GM12878 (cell line): Measurements from ENCODE around the gene ADAT3. TPM values are rescaled to one million over a fixed set of nuclear protein-coding genes. Genes with fewer than 3 reads are reported as not detected.

ENCODE experiments used
- ATAC-seq: fragments of 200-7000 bp; cut with Tn5 transposase; 3 replicates; pipeline ENCODE4 v1.9.1; 2020; ENCODE audit warnings: mild to moderate bottlenecking, moderate library complexity
- BruUV-seq: library from RNA; stranded (reverse); fragments of 400-500 nt; replicated peaks from 2 replicates; lab custom pipeline; 2021; lab: Mats Ljungman, UMichigan
- CTCF ChIA-PET: fragments of 300-600 bp; sonication (Branson Sonifier 250); formaldehyde crosslinking; extraction: SDS; loops from one replicate; lab custom pipeline; 2021; ENCODE audit warnings: inconsistent platforms; lab: Yijun Ruan, JAX
- POLR2A ChIA-PET: fragments of 350-600 bp; formaldehyde crosslinking; extraction: SDS; loops from one replicate; lab custom pipeline; 2021; ENCODE audit warnings: inconsistent platforms; lab: Charles Lee
- RAD21 ChIA-PET: fragments of 300-600 bp; sonication (Branson Sonifier 250); formaldehyde crosslinking; loops from one replicate; lab custom pipeline; 2023; ENCODE audit warnings: antibody characterized with exemption; ENCODE audit not compliant: unreplicated experiment; lab: Charles Lee
- SMC1A ChIA-PET: fragments of 300-600 bp; sonication (Branson Sonifier 250); formaldehyde crosslinking; loops from one replicate; lab custom pipeline; 2023; ENCODE audit not compliant: unreplicated experiment, uncharacterized antibody; lab: Charles Lee
- DNase-seq: peaks from one replicate; pipeline ENCODE4 v3.0.0-alpha.2; 2011; ENCODE audit warnings: low read depth, low spot score
- FAIRE-seq: peaks from 3 replicates; lab custom pipeline; 2011; peaks lifted over from hg19 to GRCh38; lab: Jason Lieb, UNC
- H2AFZ ChIP-seq: 2 replicates; pipeline ENCODE4 v1.6.0; 2011; ENCODE audit warnings: low read depth, low read length, control low read depth; ENCODE audit not compliant: control insufficient read depth
- H3K27ac ChIP-seq: 2 replicates; pipeline ENCODE4 v1.5.1; 2011; ENCODE audit warnings: control low read depth; ENCODE audit not compliant: control insufficient read depth, insufficient read depth
- H3K27me3 ChIP-seq, 2 experiments: replicated peaks in 1 of 2; 2 replicates each; pipeline versions ENCODE4 v1.6.0 to v1.6.1; 2011; ENCODE audit warnings: low read length in 1 of 2; ENCODE audit not compliant: control insufficient read depth in 2 of 2, insufficient read depth in 2 of 2
- H3K36me3 ChIP-seq, 2 experiments: 2 replicates each; pipeline ENCODE4 v1.5.1; 2011; ENCODE audit warnings: low read length in 1 of 2; ENCODE audit not compliant: control insufficient read depth in 2 of 2, insufficient read depth in 2 of 2
- H3K4me1 ChIP-seq: 2 replicates; pipeline ENCODE4 v1.6.1; 2011; ENCODE audit warnings: mild to moderate bottlenecking, low read length, moderate library complexity, mixed read lengths; ENCODE audit not compliant: control insufficient read depth, insufficient read depth
- H3K4me2 ChIP-seq: 2 replicates; pipeline ENCODE4 v1.6.0; 2011; ENCODE audit warnings: control low read depth; ENCODE audit not compliant: control insufficient read depth, insufficient read depth
- H3K4me3 ChIP-seq: fragments of 200-600 bp; sonication (generic); 2 replicates; pipeline ENCODE4 v1.5.1; 2016
- H3K79me2 ChIP-seq: 2 replicates; pipeline ENCODE4 v1.6.0; 2011; ENCODE audit warnings: low read length; ENCODE audit not compliant: control insufficient read depth, insufficient read depth
- H3K9ac ChIP-seq: 2 replicates; pipeline ENCODE4 v1.8.0; 2011; ENCODE audit warnings: low read length, control low read depth, mixed read lengths; ENCODE audit not compliant: control insufficient read depth, insufficient read depth
- H3K9me3 ChIP-seq: replicated peaks from 3 replicates; pipeline ENCODE4 v1.5.1; 2011; ENCODE audit warnings: mild to moderate bottlenecking, low read length; ENCODE audit not compliant: control insufficient read depth, insufficient read depth
- H4K20me1 ChIP-seq: 2 replicates; pipeline ENCODE4 v1.6.0; 2011; ENCODE audit not compliant: control insufficient read depth, insufficient read depth
- BCLAF1 ChIP-seq: fragments of 450-650 bp; IDR thresholded peaks from 2 replicates; pipeline ENCODE4 v1.6.1; 2017; ENCODE audit warnings: antibody characterized with exemption, mild to moderate bottlenecking, moderate library complexity
- CBFB ChIP-seq: IDR thresholded peaks from 2 replicates; pipeline ENCODE4 v1.6.1; 2016; ENCODE audit warnings: antibody characterized with exemption, low read depth
- CREB1 ChIP-seq: IDR thresholded peaks from 2 replicates; pipeline ENCODE4 v1.6.1; 2012; ENCODE audit warnings: low read depth, mild to moderate bottlenecking, inconsistent platforms
- E2F4 ChIP-seq: IDR thresholded peaks from 2 replicates; pipeline ENCODE4 v1.6.1; 2012; ENCODE audit warnings: low read depth, low read length, improper control_type of control experiment
- GATAD2B ChIP-seq: fragments of 450-650 bp; conservative IDR thresholded peaks from 2 replicates; pipeline ENCODE4 v1.6.1; 2017; ENCODE audit warnings: low read depth, mild to moderate bottlenecking, moderate library complexity
- LARP7 ChIP-seq: fragments of 450-650 bp; IDR thresholded peaks from 2 replicates; pipeline ENCODE4 v1.6.1; 2017; ENCODE audit warnings: mild to moderate bottlenecking
- MXI1 ChIP-seq: fragments of 150-350 bp; IDR thresholded peaks from 2 replicates; pipeline ENCODE4 v1.6.1; 2011; ENCODE audit warnings: low read depth, mild to moderate bottlenecking, inconsistent platforms, low read length, improper control_type of control experiment
- NBN ChIP-seq: fragments of 450-650 bp; IDR thresholded peaks from 2 replicates; pipeline ENCODE4 v1.6.1; 2016
- POLR2AphosphoS2 ChIP-seq: IDR thresholded peaks from 2 replicates; pipeline ENCODE4 v1.6.1; 2011; ENCODE audit warnings: low read depth, mild to moderate bottlenecking, low read length, improper control_type of control experiment, moderate library complexity
- SIX5 ChIP-seq: IDR thresholded peaks from 2 replicates; pipeline ENCODE4 v1.6.1; 2011; ENCODE audit warnings: mild to moderate bottlenecking, low read depth, low read length, moderate library complexity; ENCODE audit not compliant: severe bottlenecking
- SMARCA5 ChIP-seq: fragments of 450-650 bp; IDR thresholded peaks from 2 replicates; pipeline ENCODE4 v1.6.1; 2017; ENCODE audit warnings: mild to moderate bottlenecking
- SPI1 ChIP-seq: IDR thresholded peaks from 2 replicates; pipeline ENCODE4 v1.6.1; 2011; ENCODE audit warnings: low read depth, mild to moderate bottlenecking, low read length, moderate library complexity, borderline replicate concordance; ENCODE audit not compliant: insufficient read depth
- TCF7 ChIP-seq: IDR thresholded peaks from 2 replicates; pipeline ENCODE4 v1.6.1; 2014; ENCODE audit warnings: antibody characterized with exemption, borderline replicate concordance
- WGBS: methylation state at CpG from one replicate; pipeline ENCODE4 v1.1.6; 2016; ENCODE audit warnings: low lambda C conversion rate; ENCODE audit not compliant: insufficient replicate concordance, insufficient coverage; ENCODE audit errors: missing lambda C conversion rate; 5-methylcytosine and 5-hydroxymethylcytosine counted together
- in situ Hi-C: fragments of 300-500 bp; cut with MboI; formaldehyde crosslinking; loops from 9 replicates; pipeline ENCODE4 v1.14.3; 2018; ENCODE audit warnings: mixed read lengths
- intact Hi-C: fragments of 100-400 bp; cut with micrococcal nuclease; formaldehyde crosslinking; loops from one replicate; pipeline ENCODE4 v1.14.2; 2022; ENCODE audit not compliant: unreplicated experiment
- polyA plus RNA-seq, 11 experiments: library from polyadenylated mRNA; depleted of rRNA in 4 of 11; unstranded in 6 of 11; stranded (reverse) in 5 of 11; fragments of >200 nt; fragmentation: Nextera tagmentation in 4 of 11; fragmentation: Illumina TruSeq in 1 of 11; extraction: Ambion mirVana in 4 of 11; extraction: Trizol in 1 of 11; gene quantifications; 1 replicate in 1 of 11; 2 replicates in 10 of 11; pipeline versions ENCODE4 v1.2.1 to v1.2.3, GENCODE V29; 2011 to 2016; ENCODE audit warnings: inconsistent platforms in 2 of 11, missing spikeins in 2 of 11, low read depth in 1 of 11
- total RNA-seq, 4 experiments: library from RNA; depleted of rRNA in 3 of 4; stranded (reverse); fragments of >200 nt in 3 of 4; fragmentation: Illumina TruSeq in 1 of 4; extraction: Trizol in 1 of 4; gene quantifications; 2 replicates each; pipeline versions ENCODE4 v1.2.1 to v1.2.3, GENCODE V29; 2013 to 2021
- TF ChIP-seq, protein P1 (sequence below): fragments of 450-650 bp; conservative IDR thresholded peaks from 2 replicates; pipeline ENCODE4 v1.6.1; 2017; ENCODE audit warnings: mild to moderate bottlenecking, moderate library complexity

Gene ADAT3
- total and polyA plus RNA-seq, 10 of the 15 experiments (the other 5 are each of a cell fraction or from before 2014, with no cell fraction given), result 0.27 to 11.8 (median 7.7) TPM; not detected in 3

DNA sequence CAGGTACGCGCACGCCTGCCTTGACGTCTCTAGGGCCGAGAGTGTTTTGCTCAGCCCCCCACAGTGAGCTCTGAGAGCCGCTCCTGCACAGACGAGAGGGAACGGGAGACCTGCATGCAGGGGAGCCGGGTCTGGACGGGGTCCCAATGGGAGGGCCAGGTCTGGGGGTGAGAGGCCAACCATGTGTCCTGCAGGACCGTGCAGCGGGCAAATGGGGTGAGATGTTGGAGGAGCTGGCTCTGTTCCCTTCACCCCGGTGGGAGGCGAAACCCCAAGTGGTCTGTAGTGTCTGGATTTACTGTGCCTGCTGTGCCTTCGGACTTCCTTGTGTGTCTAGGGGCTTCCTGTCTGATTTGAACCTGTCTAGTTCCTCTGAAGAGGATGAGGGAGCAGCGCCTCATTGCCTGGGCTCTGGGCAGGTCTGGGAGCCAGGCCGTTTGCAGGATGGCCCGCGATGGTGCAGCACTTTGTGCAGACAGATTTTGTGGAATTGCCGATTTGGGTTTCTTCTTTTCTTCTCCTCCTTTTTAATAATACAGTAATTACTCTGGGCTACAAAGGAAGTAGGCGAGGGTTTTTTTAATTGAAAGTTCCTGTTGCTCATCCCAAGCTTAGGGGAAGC is 37.8 kb downstream of the ADAT3 start:
- in situ Hi-C loops (no loop called here), intact Hi-C loops (no loop called here)
- Histone ChIP-seq H3K27me3 (no peaks in the 10 kb centered on the region), H4K20me1 (peaks cover 5% of the 10 kb centered on the region; the same call in 1 of the 2 replicates), H3K9me3 (no peaks in the 10 kb centered on the region), H3K4me1 (peaks cover 13% of the 10 kb centered on the region), H2AFZ (no peak overlapping the region), H3K4me3 (peak overlapping the region; percentile 98), H3K4me2 (peak overlapping the region; percentile 95), H3K27ac (peak overlapping the region; percentile 76), H3K36me3 (no peaks in the 10 kb centered on the region; a peak in 2 of 4 replicates), H3K79me2 (peaks cover 63% of the 10 kb centered on the region), H3K9ac (peak overlapping the region; percentile 74)
- ChIA-PET POLR2A (interaction anchor here (0.6 to 2.3 kb wide), 5 partner anchors 10 to 743 kb away, joined by 3 to 15 read pairs (median 4); no protein-coding TSS in a partner anchor), SMC1A (interaction anchor here (1.1 to 1.9 kb wide), 3 partner anchors 13 to 144 kb away, joined by 3 to 7 read pairs (median 6); no protein-coding TSS in a partner anchor), CTCF (interaction anchor here (0.6 to 2.5 kb wide), 6 partner anchors 34 to 90 kb away, joined by 3 to 10 read pairs (median 3); no protein-coding TSS in a partner anchor), RAD21 (interaction anchor here (1.1 to 1.2 kb wide), 2 partner anchors 39 to 46 kb away, joined by 3 to 5 read pairs; no protein-coding TSS in a partner anchor)
- DNase-seq (no peak), FAIRE-seq (peak; percentile 52), ATAC-seq (peak; percentile 4; the same call in 2 of the 3 replicates)
- BruUV-seq, result no TSS peak
- 2% methylated on average over 21 of the region's 21 CpGs for WGBS
- TF ChIP-seq SMARCA5, result 0 out of 2 replicates have a peak, but pooled peaks have one; percentile 23
- TF ChIP-seq BCLAF1, result no peak
- peak; percentile 51; the same call in 1 of the 2 replicates for TF ChIP-seq LARP7
- TF ChIP-seq E2F4, result no peak
- TF ChIP-seq SIX5, result no peak
- 0 out of 2 replicates have a peak, but pooled peaks have one; percentile 6 for TF ChIP-seq CREB1
- no peak for TF ChIP-seq CBFB
- no peak for TF ChIP-seq NBN
- TF ChIP-seq, protein P1, sequence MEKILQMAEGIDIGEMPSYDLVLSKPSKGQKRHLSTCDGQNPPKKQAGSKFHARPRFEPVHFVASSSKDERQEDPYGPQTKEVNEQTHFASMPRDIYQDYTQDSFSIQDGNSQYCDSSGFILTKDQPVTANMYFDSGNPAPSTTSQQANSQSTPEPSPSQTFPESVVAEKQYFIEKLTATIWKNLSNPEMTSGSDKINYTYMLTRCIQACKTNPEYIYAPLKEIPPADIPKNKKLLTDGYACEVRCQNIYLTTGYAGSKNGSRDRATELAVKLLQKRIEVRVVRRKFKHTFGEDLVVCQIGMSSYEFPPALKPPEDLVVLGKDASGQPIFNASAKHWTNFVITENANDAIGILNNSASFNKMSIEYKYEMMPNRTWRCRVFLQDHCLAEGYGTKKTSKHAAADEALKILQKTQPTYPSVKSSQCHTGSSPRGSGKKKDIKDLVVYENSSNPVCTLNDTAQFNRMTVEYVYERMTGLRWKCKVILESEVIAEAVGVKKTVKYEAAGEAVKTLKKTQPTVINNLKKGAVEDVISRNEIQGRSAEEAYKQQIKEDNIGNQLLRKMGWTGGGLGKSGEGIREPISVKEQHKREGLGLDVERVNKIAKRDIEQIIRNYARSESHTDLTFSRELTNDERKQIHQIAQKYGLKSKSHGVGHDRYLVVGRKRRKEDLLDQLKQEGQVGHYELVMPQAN, result no peak
- TF ChIP-seq SPI1, result 0 out of 2 replicates have a peak, but pooled peaks have one; percentile 5
- 0 out of 2 replicates have a peak, but pooled peaks have one; percentile 19 for TF ChIP-seq GATAD2B
- no peak for TF ChIP-seq POLR2AphosphoS2
- peak; percentile 32 for TF ChIP-seq MXI1
- no peak for TF ChIP-seq TCF7
